ENCODE data around the gene CYFIP2.

GRCh38 chr5:157286761-157287211 is 20.9 kb downstream of the CYFIP2 start:
- TF ChIP-seq CTCF (IDR thresholded peaks at IDR 0.05) (no peak), POLR2A (IDR thresholded peaks at IDR 0.05) (no peak)
